Measurements from ENCODE around the gene ITGA7.

The ITGA7 gene

DNA sequence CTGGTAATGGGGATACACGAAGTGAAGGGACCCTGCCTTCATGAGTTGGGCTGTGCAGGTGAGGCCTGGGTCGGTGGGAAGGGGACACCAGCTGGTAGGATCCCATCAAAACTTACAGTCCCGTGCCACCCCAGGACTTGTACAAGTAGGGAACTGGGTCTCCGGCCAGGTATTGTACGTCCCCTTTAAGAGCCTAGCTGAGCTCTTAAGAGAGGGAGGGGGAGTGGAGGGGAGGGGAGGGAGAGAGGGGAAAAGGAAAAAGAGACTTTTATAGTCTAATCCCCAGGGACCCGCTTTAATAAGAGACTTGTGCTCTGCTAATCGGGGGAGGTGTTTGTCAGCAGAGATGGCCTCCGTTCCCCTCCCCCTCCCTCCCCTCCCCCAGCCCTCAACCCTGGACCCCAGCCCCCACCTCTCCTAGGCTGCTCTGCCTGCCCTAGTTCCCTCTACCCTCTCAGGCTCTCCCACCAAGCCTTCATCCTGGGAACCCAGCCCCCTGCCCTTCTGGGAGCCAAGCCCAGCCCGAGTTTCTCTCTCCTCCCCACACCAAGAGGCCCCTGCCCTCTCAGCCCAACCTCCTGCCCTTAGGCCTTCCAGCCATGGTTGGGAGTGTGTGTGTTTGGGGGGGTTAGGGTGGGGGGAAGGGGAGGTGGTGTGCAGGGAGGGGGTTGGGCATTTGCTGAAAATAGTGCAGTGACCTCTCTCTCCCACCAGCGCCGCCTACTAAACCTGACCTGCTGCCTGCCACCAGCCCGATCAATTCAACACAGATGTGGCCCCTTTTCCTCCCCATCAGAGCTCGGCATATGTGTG, 37.9 kb upstream of the ITGA7 start:
- H3K27ac ChIP-seq, result peak overlapping the region; percentile 30
- TF ChIP-seq, protein P1, sequence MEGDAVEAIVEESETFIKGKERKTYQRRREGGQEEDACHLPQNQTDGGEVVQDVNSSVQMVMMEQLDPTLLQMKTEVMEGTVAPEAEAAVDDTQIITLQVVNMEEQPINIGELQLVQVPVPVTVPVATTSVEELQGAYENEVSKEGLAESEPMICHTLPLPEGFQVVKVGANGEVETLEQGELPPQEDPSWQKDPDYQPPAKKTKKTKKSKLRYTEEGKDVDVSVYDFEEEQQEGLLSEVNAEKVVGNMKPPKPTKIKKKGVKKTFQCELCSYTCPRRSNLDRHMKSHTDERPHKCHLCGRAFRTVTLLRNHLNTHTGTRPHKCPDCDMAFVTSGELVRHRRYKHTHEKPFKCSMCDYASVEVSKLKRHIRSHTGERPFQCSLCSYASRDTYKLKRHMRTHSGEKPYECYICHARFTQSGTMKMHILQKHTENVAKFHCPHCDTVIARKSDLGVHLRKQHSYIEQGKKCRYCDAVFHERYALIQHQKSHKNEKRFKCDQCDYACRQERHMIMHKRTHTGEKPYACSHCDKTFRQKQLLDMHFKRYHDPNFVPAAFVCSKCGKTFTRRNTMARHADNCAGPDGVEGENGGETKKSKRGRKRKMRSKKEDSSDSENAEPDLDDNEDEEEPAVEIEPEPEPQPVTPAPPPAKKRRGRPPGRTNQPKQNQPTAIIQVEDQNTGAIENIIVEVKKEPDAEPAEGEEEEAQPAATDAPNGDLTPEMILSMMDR (IDR thresholded peaks at IDR 0.05), result no peak
- no peak for TF ChIP-seq ZFX (IDR thresholded peaks at IDR 0.05; ENCODE audit: borderline replicate concordance)

GRCh38 chr12:55744340-55745030, 36.8 kb upstream of the ITGA7 start:
- peak overlapping the region; percentile 15; the same call in 1 of the 2 replicates for H3K27ac ChIP-seq
- no peak for TF ChIP-seq ZFX (IDR thresholded peaks at IDR 0.05; ENCODE audit: borderline replicate concordance)
- TF ChIP-seq, protein P1 (IDR thresholded peaks at IDR 0.05), result no peak

DNA sequence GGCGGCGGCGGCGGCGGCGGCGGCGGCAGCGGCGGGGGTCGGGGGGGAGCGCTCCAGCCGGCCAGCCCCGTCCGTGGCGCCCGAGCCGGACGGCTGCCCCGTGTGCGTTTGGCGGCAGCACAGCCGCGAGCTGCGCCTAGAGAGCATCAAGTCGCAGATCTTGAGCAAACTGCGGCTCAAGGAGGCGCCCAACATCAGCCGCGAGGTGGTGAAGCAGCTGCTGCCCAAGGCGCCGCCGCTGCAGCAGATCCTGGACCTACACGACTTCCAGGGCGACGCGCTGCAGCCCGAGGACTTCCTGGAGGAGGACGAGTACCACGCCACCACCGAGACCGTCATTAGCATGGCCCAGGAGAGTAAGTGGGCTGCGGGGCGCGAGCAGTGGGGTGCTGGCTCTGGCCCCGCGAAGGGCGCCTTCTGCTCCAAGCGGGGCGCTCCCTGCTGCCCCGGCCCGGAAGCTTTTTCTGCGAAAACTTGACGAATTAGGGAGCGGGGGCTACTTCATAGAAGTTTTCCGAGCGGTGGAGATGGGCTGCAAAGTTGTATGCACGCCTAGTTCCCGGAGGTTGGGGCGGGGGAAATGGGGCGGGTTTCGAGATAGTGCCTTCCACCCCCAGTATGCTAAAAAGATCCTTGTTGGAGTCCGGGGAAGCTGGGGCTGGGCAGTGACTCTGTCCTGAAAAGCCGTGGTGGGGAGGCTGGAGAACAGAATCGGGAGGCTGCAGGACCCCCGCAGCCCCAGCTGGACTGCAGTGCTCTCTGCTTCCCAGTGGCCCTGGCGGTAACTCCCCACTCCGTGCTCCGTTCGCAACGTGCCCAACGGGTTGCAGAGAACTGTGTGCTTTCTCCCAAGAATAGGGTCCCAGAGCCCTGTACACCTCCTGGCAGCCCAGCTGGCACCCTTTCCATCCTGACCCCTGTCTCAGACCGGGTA, 36.0 kb upstream of the ITGA7 start:
- TF ChIP-seq ZFX (IDR thresholded peaks at IDR 0.05; ENCODE audit: borderline replicate concordance), result no peak
- TF ChIP-seq, protein P1 (IDR thresholded peaks at IDR 0.05), result peak; percentile 37
- peak overlapping the region; percentile 79 for H3K27ac ChIP-seq

GRCh38 chr12:55742719-55743405, 35.2 kb upstream of the ITGA7 start, which contains the start of gene GDF11:
TSS of gene GDF11 (plus strand) at chr12:55743122. CDS start at chr12:55743317, 195 bp downstream.
- TF ChIP-seq, protein P1 (IDR thresholded peaks at IDR 0.05), result no peak
- no peak for TF ChIP-seq ZFX (IDR thresholded peaks at IDR 0.05; ENCODE audit: borderline replicate concordance)
- peak within 1 kb of the TSS; percentile 79 for H3K27ac ChIP-seq

- peak overlapping the region; percentile 79; the same call in 1 of the 2 replicates for H3K27ac ChIP-seq
- no peak for TF ChIP-seq ZFX (IDR thresholded peaks at IDR 0.05; ENCODE audit: borderline replicate concordance)
- TF ChIP-seq, protein P1 (IDR thresholded peaks at IDR 0.05), result no peak
Measured at GRCh38 chr12:55741931-55742680, 34.4 kb upstream of the ITGA7 start.

DNA sequence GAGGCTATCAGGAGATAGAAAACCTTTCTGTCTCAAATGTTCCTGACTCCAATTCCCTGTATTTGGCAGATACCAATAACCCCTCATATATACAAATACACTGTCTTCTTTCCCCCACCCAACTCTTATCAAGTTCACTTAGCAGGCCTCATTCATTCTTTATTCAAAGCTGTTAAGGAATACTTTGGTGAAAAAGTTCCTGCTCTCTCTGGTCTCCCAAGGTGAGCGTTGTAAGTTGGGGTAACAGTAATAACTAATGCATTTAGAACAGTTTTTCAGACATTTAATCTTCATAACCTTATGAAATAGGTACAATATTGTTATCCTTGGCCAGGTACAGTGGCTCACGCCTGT, 31.3 kb upstream of the ITGA7 start:
- TF ChIP-seq ZFX (IDR thresholded peaks at IDR 0.05; ENCODE audit: borderline replicate concordance), result no peak
- TF ChIP-seq, protein P1 (IDR thresholded peaks at IDR 0.05), result peak; percentile 67
- peak overlapping the region; percentile 43 for H3K27ac ChIP-seq
